A549 (cell line): ENCODE measurements around the gene ACSBG1.

Source experiments
- BHLHE40 ChIP-seq: IDR thresholded peaks from 2 replicates; pipeline ENCODE4 v1.6.1; 2012; ENCODE audit warnings: low read depth, low read length, inconsistent platforms
- EP300 ChIP-seq, 2 experiments: fragments of >200 bp; sonication (Bioruptor Twin); formaldehyde crosslinking; IDR thresholded peaks; 2 replicates in 1 of 2; 3 replicates in 1 of 2; pipeline ENCODE4 v1.6.1; 2016 to 2017
- ESRRA ChIP-seq: fragments of 150-350 bp; IDR thresholded peaks from 2 replicates; pipeline ENCODE4 v1.6.1; 2014; ENCODE audit warnings: mild to moderate bottlenecking, low read length, borderline replicate concordance
- MAFK ChIP-seq: fragments of 450-650 bp; IDR thresholded peaks from 2 replicates; pipeline ENCODE4 v1.6.1; 2014; ENCODE audit not compliant: partially characterized antibody
- MAX ChIP-seq: IDR thresholded peaks from 2 replicates; pipeline ENCODE4 v1.6.1; 2012
- POLR2A ChIP-seq: IDR thresholded peaks from 2 replicates; pipeline ENCODE4 v1.6.1; 2012; ENCODE audit warnings: mild to moderate bottlenecking, low read length
- SREBF2 ChIP-seq: fragments of 450-650 bp; IDR thresholded peaks from 2 replicates; pipeline ENCODE4 v1.6.1; 2014; ENCODE audit warnings: mild to moderate bottlenecking, moderate library complexity
- TF ChIP-seq, protein P1 (sequence below): fragments of >200 bp; sonication (Bioruptor Twin); formaldehyde crosslinking; IDR thresholded peaks from 3 replicates; pipeline ENCODE4 v1.5.1; 2016

DNA sequence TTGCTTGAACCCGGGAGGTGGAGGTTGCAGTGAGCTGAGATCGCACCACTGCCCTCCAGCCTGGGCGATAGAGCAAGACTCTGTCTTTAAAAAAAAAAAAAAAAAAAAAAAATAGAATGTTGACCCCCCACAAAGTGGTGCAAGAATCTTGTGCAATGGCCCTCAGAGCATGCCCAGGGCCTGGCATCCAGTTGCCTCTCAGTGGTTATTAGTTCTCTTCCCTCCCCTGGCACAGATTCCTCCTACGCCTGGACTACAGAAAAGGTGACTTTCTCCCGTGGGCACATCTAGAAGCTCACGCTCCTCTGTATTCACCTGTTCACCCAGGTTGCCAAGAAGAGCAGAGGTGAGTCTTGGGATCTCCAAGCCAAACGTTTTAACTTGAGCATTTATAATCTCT lies 36.7 kb downstream of the ACSBG1 start:
- no peak for TF ChIP-seq ESRRA
- TF ChIP-seq, protein P1, sequence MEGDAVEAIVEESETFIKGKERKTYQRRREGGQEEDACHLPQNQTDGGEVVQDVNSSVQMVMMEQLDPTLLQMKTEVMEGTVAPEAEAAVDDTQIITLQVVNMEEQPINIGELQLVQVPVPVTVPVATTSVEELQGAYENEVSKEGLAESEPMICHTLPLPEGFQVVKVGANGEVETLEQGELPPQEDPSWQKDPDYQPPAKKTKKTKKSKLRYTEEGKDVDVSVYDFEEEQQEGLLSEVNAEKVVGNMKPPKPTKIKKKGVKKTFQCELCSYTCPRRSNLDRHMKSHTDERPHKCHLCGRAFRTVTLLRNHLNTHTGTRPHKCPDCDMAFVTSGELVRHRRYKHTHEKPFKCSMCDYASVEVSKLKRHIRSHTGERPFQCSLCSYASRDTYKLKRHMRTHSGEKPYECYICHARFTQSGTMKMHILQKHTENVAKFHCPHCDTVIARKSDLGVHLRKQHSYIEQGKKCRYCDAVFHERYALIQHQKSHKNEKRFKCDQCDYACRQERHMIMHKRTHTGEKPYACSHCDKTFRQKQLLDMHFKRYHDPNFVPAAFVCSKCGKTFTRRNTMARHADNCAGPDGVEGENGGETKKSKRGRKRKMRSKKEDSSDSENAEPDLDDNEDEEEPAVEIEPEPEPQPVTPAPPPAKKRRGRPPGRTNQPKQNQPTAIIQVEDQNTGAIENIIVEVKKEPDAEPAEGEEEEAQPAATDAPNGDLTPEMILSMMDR = no peak
- no peak for TF ChIP-seq MAFK
- TF ChIP-seq POLR2A = no peak
- no peak for TF ChIP-seq SREBF2
- TF ChIP-seq EP300 (IDR thresholded peaks at IDR 0.05) = no peak
- TF ChIP-seq MAX = no peak
- TF ChIP-seq BHLHE40 = no peak
